ENCODE results near the gene ARMH1.

The ARMH1 gene

GRCh38 chr1:44676484-44677200 is 2.1 kb downstream of the ARMH1 start:
- Mint-ChIP-seq H3K9me3 (no peaks in the 10 kb centered on the region), H3K27me3 (ENCODE audit: low read depth, poor library complexity) (peaks cover 8% of the 10 kb centered on the region), H3K4me1 (peaks cover 40% of the 10 kb centered on the region), H3K36me3 (ENCODE audit: low read depth) (peaks cover 13% of the 10 kb centered on the region), H3K27ac (no peak overlapping the region), H3K4me3 (no peak overlapping the region)
- DNase-seq, result no peak
- no peak for TF ChIP-seq CTCF (IDR thresholded peaks at IDR 0.05)

- no peak overlapping the region for H3K4me3 Mint-ChIP-seq
- TF ChIP-seq CTCF (IDR thresholded peaks at IDR 0.05), result peak; percentile 35
- peaks cover 40% of the 10 kb centered on the region for H3K4me1 Mint-ChIP-seq
- no peak for DNase-seq
- H3K9me3 Mint-ChIP-seq, result no peaks in the 10 kb centered on the region
- H3K36me3 Mint-ChIP-seq (ENCODE audit: low read depth), result peaks cover 13% of the 10 kb centered on the region
- peaks cover 8% of the 10 kb centered on the region for H3K27me3 Mint-ChIP-seq (ENCODE audit: low read depth, poor library complexity)
- no peak overlapping the region for H3K27ac Mint-ChIP-seq
These were observed 2.8 kb downstream of the ARMH1 start for GRCh38 chr1:44677201-44677766.

- no peaks in the 10 kb centered on the region for H3K9me3 Mint-ChIP-seq
These were observed 3.6 kb downstream of the ARMH1 start for GRCh38 chr1:44678120-44678519.

GRCh38 chr1:44678626-44679025 is 4.1 kb downstream of the ARMH1 start:
- Mint-ChIP-seq H3K4me3 (no peak overlapping the region), H3K36me3 (ENCODE audit: low read depth) (peaks cover 20% of the 10 kb centered on the region), H3K4me1 (peaks cover 38% of the 10 kb centered on the region)

More at GRCh38 chr1:44678120-44678519, 3.6 kb downstream of the ARMH1 start:
- Mint-ChIP-seq H3K27me3 (ENCODE audit: low read depth, poor library complexity) (peaks cover 8% of the 10 kb centered on the region), H3K27ac (no peak overlapping the region), H3K36me3 (ENCODE audit: low read depth) (peaks cover 15% of the 10 kb centered on the region), H3K4me1 (peaks cover 38% of the 10 kb centered on the region), H3K4me3 (no peak overlapping the region)
- no peak for DNase-seq
- TF ChIP-seq CTCF (IDR thresholded peaks at IDR 0.05), result no peak

GRCh38 chr1:44679468-44679867 is 5.0 kb downstream of the ARMH1 start:
- TF ChIP-seq CTCF (IDR thresholded peaks at IDR 0.05), result no peak
- Mint-ChIP-seq H3K4me3 (no peak overlapping the region), H3K4me1 (peaks cover 44% of the 10 kb centered on the region), H3K9me3 (no peaks in the 10 kb centered on the region), H3K27me3 (ENCODE audit: low read depth, poor library complexity) (peaks cover 5% of the 10 kb centered on the region), H3K36me3 (ENCODE audit: low read depth) (peaks cover 22% of the 10 kb centered on the region), H3K27ac (no peak overlapping the region)
- no peak for DNase-seq

More at GRCh38 chr1:44678626-44679025, 4.1 kb downstream of the ARMH1 start:
- DNase-seq, result no peak
- Mint-ChIP-seq H3K9me3 (no peaks in the 10 kb centered on the region), H3K27ac (no peak overlapping the region), H3K27me3 (ENCODE audit: low read depth, poor library complexity) (peaks cover 6% of the 10 kb centered on the region)
- no peak for TF ChIP-seq CTCF (IDR thresholded peaks at IDR 0.05)

All from nephron progenitor cell (in vitro differentiated cells).